Mesodermal cell (in vitro differentiated cells): ENCODE data around the gene PAK6.

Source experiments
- H3K27ac ChIP-seq: 2 replicates; pipeline ENCODE4 v1.7.0; 2013; ENCODE audit warnings: mild to moderate bottlenecking, low read depth, low read length, moderate library complexity; ENCODE audit not compliant: severe bottlenecking
- H3K36me3 ChIP-seq: 2 replicates; pipeline ENCODE4 v1.7.1; 2013; ENCODE audit warnings: mild to moderate bottlenecking, low read length, moderate library complexity; ENCODE audit not compliant: control insufficient read depth, insufficient read depth
- H3K4me1 ChIP-seq: one replicate; pipeline ENCODE4 v1.7.1; 2013; ENCODE audit warnings: mild to moderate bottlenecking, low read length; ENCODE audit not compliant: insufficient read depth, control insufficient read depth, poor library complexity, severe bottlenecking
- H3K4me3 ChIP-seq: 2 replicates; pipeline ENCODE4 v1.7.0; 2013; ENCODE audit warnings: low read length, control low read depth, mild to moderate bottlenecking; ENCODE audit not compliant: insufficient read depth, poor library complexity, severe bottlenecking; ENCODE audit errors: extremely low read depth
- H3K9me3 ChIP-seq: 2 replicates; pipeline ENCODE4 v1.7.1; 2013; ENCODE audit warnings: mild to moderate bottlenecking, low read length, moderate library complexity; ENCODE audit not compliant: control insufficient read depth
- WGBS, 2 experiments: methylation state at CpG; one replicate each; pipeline ENCODE4 v1.1.5; 2013; ENCODE audit warnings: missing lambda C conversion rate in 2 of 2; ENCODE audit not compliant: insufficient coverage in 2 of 2; 5-methylcytosine and 5-hydroxymethylcytosine counted together

The PAK6 gene

DNA sequence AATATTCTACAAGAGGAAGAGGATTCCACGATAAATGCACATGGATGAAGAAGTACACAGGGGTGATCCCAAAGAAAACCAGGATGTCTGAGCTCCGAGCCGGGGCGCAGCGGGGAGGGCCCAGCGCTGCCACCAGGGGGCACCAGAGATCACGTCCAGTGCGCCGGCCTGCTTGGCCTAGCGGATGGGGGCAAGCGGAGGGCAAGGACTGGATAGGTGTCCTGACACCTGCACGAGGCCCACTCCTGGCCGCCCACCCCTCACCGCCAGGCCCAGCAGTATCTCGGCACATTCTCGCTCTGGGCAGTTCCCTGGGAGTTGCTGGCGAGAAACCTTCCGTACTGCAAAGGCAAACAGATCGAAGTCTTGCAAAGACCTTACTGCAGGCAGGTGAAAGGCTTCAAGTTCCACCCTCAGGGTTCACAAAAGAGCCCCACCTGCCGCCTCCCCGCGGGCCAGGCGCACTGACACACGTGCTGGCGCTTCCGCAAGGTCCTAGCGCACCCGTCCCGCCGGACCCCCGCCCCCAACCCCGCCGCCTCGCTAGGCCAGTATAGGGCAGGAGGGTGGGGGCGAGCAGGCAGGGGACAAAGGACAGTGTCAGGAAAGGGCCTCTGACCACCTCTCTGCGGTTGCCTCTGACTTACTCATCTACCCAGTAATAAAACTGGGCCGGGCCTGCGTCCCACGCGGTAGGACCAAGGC lies 40.7 kb downstream of the PAK6 start:
- H3K27ac ChIP-seq, result no peak overlapping the region
- no peaks in the 10 kb centered on the region for H3K36me3 ChIP-seq
- H3K4me1 ChIP-seq, result peaks cover 9% of the 10 kb centered on the region
- WGBS, 2 experiments, result 5 to 8% methylated on average over 36 to 37 of the region's 40 CpGs
- H3K9me3 ChIP-seq, result no peaks in the 10 kb centered on the region
- H3K4me3 ChIP-seq, result no peak overlapping the region

DNA sequence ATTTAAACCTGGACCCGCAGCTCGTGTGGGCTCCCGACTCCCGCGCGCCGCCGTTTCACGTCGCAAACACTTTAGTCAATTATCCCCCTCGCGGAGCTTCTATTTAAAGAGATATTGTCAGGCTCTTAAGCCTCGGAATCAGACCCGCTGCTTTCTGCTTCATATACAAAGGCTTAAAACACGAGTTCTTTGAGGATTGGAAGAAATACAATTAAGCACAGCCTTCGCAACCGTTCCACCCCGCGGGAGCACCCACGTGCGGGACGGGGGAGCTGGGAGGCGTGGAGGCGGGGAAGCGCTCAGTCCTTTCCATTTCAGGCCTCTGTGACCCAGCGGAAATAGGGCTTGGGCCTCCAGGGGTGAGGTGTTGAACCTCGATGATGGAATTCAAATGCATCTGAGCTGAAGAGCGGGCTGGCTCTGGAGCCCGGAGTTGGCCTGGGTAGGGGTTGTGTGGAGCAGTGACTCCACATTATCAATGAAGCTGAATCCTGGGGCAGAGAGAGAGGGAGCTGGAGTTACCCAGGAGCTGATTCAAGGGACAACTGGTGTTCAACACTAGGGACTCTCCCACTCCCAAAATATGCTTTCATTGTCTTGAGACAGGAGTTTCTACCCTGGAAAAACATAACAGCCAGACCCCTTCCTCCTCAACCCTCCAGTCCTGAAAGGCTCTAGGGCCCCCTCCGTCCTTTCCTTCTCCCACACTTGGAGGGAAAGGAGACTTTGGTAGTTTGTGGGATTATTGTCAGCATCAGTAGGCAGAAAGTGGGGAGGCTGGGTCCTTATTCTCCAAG lies 41.6 kb downstream of the PAK6 start:
- no peaks in the 10 kb centered on the region for H3K9me3 ChIP-seq
- H3K4me1 ChIP-seq, result peaks cover 11% of the 10 kb centered on the region
- no peaks in the 10 kb centered on the region for H3K36me3 ChIP-seq
- 13 to 22% methylated on average over 19 to 25 of the region's 30 CpGs for WGBS, 2 experiments
- no peak overlapping the region for H3K4me3 ChIP-seq
- no peak overlapping the region for H3K27ac ChIP-seq

DNA sequence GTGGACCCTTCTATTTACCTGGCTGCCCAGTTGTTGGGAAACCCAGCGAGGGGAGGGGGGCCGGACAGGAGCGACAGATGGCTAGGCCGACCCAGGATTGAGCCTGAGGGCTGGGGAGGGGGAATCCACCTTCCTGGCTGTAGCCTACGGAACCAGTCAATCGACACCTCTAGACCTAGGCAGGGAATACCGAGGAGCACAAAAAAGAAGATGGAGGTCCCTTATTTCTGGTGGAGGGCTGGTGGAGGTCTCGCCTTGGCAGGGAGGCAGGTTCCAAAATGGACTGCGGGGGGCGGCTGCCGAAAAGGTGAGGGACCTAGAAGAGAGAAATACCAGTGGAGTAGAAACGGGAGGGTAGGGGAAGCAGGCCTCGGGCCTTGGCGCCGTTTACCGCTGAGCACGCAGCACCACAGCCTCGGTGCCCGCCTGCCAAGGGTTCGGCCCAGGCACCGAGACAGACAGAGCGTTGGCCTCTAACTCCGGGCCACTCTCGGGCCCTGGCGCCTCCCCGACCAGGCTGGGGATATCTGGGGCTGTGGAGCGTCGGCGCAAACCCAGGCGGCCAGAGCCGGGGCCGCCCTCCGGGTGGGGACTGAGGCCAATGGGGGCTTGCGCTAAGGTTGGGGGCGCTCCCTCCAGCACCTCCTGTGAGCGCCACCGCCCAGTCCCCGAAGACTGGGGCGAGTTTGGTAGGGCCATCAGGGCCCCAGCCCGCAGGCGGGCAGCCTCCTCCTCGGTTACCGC lies 42.4 kb downstream of the PAK6 start:
- Histone ChIP-seq H3K36me3 (no peaks in the 10 kb centered on the region), H3K9me3 (no peaks in the 10 kb centered on the region), H3K4me3 (no peak overlapping the region), H3K27ac (no peak overlapping the region), H3K4me1 (peaks cover 18% of the 10 kb centered on the region)
- WGBS, 2 experiments, result 24 to 27% methylated on average over 23 to 35 of the region's 43 CpGs

DNA sequence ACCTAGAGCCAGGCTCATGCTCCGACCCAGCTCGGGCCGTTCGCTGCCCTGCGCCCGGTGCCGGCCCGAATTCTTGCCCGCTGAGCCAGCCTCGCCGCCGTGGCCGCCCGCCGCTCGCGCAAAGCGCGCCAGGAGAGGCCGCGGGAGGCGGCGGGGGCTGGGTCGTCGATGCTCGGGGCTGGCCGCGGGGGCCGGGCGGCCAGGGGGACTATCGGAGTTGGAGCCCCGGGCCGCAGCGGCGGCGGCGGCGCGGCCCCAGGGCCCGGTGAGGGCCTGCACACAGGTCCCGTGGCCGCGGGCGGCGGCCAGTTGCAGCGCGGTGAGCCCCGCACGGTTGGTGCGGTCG lies 42.9 kb downstream of the PAK6 start:
- Histone ChIP-seq H3K27ac (no peak overlapping the region), H3K9me3 (no peaks in the 10 kb centered on the region), H3K4me3 (peak overlapping the region; percentile 37), H3K4me1 (peaks cover 24% of the 10 kb centered on the region), H3K36me3 (no peaks in the 10 kb centered on the region)
- WGBS, 2 experiments, result 3 to 4% methylated on average over 43 to 51 of the region's 51 CpGs

DNA sequence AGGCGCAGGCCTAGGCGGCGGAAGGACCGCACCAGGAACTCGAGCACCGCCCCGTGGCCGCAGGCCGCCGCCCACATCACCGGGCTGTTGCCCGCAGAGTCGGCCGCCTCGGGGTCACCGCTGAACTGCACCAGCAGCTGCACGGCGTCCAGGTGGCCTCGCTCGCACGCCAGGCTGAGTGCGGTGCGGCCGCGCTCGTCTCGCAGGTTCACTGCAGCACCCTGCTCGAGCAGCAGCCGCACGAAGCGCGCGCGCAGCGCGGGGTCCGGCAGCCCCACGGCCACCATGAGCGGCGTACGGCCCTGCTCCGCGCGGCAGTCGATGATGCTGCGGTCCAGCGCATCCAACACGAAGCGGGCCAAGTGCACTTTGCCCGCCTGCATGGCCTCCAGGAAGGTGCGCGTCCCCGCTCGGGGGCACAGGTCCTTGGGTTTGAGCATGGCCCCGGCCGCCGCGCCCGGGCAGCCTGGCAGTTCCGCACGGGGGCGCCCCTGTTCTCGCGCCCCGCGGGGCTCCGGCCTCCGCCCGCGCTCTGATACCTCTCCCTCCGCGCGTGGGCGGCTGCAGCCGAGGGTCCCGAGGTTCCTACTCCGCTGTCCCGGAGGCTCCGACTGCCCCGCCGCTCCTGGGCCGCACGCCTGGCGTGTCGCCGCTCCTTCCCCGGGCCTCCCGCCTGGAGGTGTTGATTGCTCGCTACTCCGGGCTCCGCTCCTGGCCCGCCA lies 43.4 kb downstream of the PAK6 start:
- Histone ChIP-seq H3K36me3 (no peaks in the 10 kb centered on the region), H3K27ac (no peak overlapping the region), H3K4me1 (peaks cover 23% of the 10 kb centered on the region), H3K9me3 (no peaks in the 10 kb centered on the region), H3K4me3 (peak overlapping the region; percentile 37)
- 1 to 2% methylated on average over 83 to 88 of the region's 92 CpGs for WGBS, 2 experiments

DNA sequence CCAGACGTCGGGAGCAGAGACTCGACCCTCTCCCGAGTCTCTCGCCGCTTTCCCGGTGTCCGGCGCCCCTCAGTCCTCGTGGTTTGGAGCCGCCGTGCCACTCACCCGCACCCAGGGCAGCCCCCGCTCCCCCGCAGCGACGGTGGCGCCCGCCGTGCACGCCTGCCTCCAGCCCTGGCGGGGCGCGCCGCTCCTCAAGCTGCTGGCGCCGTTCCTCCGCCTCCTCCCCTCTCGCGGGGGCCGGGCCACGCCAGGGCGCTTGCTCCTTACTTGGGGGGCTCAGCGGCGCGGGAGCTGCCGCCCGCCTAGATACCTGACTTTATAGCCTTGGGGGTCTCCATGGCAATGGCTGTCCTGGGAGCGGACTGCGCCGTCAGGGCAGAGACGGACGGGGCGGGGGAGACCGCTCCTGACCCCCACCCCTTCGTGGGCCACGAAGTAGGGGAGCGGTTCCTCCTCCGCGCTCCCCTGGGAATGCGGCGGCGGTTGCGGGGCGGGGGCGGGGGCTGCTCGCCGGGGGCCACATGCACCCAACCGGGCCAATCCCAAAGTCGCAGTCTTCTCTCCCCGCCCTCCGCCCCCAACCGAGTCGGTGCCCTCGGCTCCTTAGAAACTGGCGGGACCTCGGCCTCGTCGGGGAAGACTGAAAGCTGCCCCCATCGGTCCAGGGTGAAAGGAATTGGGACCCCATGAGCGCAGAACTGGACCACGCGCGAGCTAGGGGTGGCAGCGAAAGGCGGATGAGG lies 44.2 kb downstream of the PAK6 start, which contains the start of gene ANKRD63:
TSS of gene ANKRD63 (minus strand) at position 196 of the 746 bp plus-strand sequence. CDS start 478 bp downstream, outside the sequence.
- Histone ChIP-seq H3K4me1 (peaks cover 28% of the 10 kb centered on the region), H3K9me3 (no peaks in the 10 kb centered on the region), H3K36me3 (no peaks in the 10 kb centered on the region), H3K27ac (no peak within 1 kb of the TSS), H3K4me3 (peak within 1 kb of the TSS; percentile 37)
- 3 to 4% methylated on average over 30 to 70 of the region's 76 CpGs for WGBS, 2 experiments

DNA sequence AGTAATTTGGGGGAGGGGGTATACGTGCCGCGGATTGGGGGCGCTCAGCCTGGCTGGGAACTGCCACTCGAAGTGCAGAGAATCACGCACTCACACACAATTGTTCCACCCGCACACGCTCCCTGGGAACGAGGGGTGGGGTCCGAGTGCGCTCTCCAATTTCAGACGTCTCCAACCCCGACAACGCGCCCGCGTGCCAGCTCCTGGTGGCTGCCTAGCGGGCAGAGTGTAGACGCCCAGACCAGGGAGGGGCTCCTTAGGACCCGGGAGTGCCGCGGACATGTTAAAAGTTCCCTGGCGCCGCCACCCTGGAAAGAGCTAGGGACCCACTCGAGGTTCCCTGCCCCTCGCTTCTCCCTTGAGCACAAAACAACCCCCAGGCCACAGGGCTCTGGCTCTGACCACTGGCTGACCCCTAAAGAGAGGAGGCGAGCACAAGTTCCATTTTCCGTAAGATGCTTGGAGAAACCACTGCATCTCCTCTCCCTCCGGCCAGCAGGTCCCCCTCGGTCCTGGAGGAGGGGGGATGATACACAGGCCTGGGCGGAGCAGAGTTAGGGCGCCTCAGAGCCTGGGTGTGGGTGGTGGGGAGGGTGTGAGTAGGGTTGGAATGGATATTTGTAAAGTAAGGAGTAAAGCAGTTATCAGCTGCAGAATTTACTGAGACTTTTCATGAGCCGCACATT lies 44.9 kb downstream of the PAK6 start:
- Histone ChIP-seq H3K27ac (no peak overlapping the region), H3K9me3 (no peaks in the 10 kb centered on the region), H3K4me1 (peaks cover 30% of the 10 kb centered on the region), H3K4me3 (peak overlapping the region; percentile 37), H3K36me3 (peaks cover 6% of the 10 kb centered on the region)
- 19 to 30% methylated on average over 23 to 26 of the region's 33 CpGs for WGBS, 2 experiments

DNA sequence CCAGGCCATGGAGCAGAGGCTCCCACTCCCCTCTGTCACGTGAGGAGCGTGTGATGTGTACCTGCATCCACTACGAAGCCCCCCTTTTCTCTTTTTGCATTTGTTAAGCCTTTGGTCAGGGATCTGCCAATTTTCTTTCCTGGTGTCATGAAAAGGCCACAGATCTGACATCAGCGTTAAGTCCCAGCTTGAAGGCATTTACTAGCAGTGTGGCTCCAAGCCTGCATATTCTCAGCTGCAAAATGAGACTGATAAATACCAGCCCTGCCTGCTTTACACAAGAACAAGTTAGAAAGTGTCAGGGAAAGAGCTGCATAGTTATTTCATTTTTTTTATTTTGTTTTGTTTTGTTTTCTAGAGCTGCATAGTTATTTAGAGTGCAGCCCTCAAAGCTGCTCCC lies 46.3 kb downstream of the PAK6 start:
- peaks cover 7% of the 10 kb centered on the region for H3K36me3 ChIP-seq
- H3K9me3 ChIP-seq, result no peaks in the 10 kb centered on the region
- peaks cover 30% of the 10 kb centered on the region for H3K4me1 ChIP-seq
- 31 to 34% methylated on average over 4 of the region's 4 CpGs for WGBS, 2 experiments
- peak overlapping the region; percentile 57 for H3K27ac ChIP-seq
- no peak overlapping the region for H3K4me3 ChIP-seq

DNA sequence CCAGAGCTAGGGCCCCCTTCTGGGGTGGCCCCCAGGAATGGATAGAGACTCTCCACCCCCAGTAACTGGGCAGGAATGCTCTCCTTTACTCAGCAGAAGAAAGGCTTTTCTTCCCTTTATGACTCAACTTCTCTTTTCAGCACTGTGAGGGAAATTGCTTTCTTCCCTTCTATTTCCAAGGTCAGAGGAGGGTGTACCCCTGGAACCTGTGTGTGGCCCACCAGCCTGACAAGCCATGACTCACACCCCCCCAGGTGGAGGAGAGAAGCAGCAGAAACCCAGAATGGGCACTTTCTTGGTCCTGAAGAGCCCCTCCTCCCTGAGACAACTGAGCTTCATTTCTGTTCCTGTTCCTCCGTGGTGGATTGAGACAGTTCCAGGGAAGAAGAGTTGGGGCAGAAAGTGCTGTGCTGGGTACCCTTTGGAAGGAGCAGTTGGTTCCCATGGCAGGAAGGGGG lies 46.7 kb downstream of the PAK6 start:
- Histone ChIP-seq H3K36me3 (peaks cover 7% of the 10 kb centered on the region), H3K9me3 (no peaks in the 10 kb centered on the region), H3K4me3 (no peak overlapping the region), H3K4me1 (peaks cover 30% of the 10 kb centered on the region), H3K27ac (peak overlapping the region; percentile 57)
- WGBS, 2 experiments, result 0% methylated on average over 1 of the region's 1 CpG; no CpG with 5 or more reads in 1 of the 2 experiments
